Trophoblast cell (in vitro differentiated cells and primary cell): Measurements from ENCODE around the gene CACNA1C.

Source experiments
- DNase-seq, 2 donors: peaks; one replicate each; pipeline ENCODE4 v3.0.0-alpha.2; 2016
- H2AFZ ChIP-seq: 2 replicates; pipeline ENCODE4 v1.6.1; 2013; ENCODE audit warnings: low read length, moderate library complexity, mild to moderate bottlenecking; ENCODE audit not compliant: insufficient read depth, poor library complexity
- H2AK5ac ChIP-seq: 2 replicates; pipeline ENCODE4 v1.6.1; 2013; ENCODE audit warnings: mild to moderate bottlenecking, low read length
- H2BK120ac ChIP-seq: 2 replicates; pipeline ENCODE4 v1.6.1; 2013; ENCODE audit warnings: low read length, mild to moderate bottlenecking, moderate library complexity; ENCODE audit not compliant: insufficient read depth, poor library complexity
- H2BK12ac ChIP-seq: 2 replicates; pipeline ENCODE4 v1.6.1; 2013; ENCODE audit warnings: mild to moderate bottlenecking, low read length, moderate library complexity
- H2BK5ac ChIP-seq: 2 replicates; pipeline ENCODE4 v1.6.1; 2013; ENCODE audit warnings: low read length, low read depth, moderate library complexity, mild to moderate bottlenecking; ENCODE audit not compliant: poor library complexity
- H3K14ac ChIP-seq: 2 replicates; pipeline ENCODE4 v1.6.1; 2013; ENCODE audit warnings: mild to moderate bottlenecking, low read length
- H3K18ac ChIP-seq: 2 replicates; pipeline ENCODE4 v1.6.1; 2013; ENCODE audit warnings: mild to moderate bottlenecking, low read length
- H3K23ac ChIP-seq: 2 replicates; pipeline ENCODE4 v1.6.1; 2013; ENCODE audit warnings: low read length
- H3K27ac ChIP-seq: 2 replicates; pipeline ENCODE4 v1.5.1; 2013; ENCODE audit warnings: low read depth, mild to moderate bottlenecking, inconsistent platforms, low read length, moderate library complexity
- H3K27me3 ChIP-seq: 2 replicates; pipeline ENCODE4 v1.6.1; 2013; ENCODE audit warnings: inconsistent platforms, mild to moderate bottlenecking, low read length, moderate library complexity; ENCODE audit not compliant: insufficient read depth
- H3K36me3 ChIP-seq, 2 experiments: 1 replicate in 1 of 2; 2 replicates in 1 of 2; pipeline ENCODE4 v1.6.1; 2013; ENCODE audit warnings: low read length in 2 of 2, mild to moderate bottlenecking in 2 of 2, moderate library complexity in 1 of 2; ENCODE audit not compliant: insufficient read depth in 2 of 2, control insufficient read depth in 1 of 2
- H3K4ac ChIP-seq: 2 replicates; pipeline ENCODE4 v1.6.1; 2013; ENCODE audit warnings: low read depth, mild to moderate bottlenecking, low read length, moderate library complexity
- H3K4me1 ChIP-seq, 2 experiments: 1 replicate in 1 of 2; 2 replicates in 1 of 2; pipeline ENCODE4 v1.6.1; 2013; ENCODE audit warnings: low read length in 2 of 2, mild to moderate bottlenecking in 2 of 2, moderate library complexity in 1 of 2; ENCODE audit not compliant: insufficient read depth in 2 of 2, control insufficient read depth in 1 of 2
- H3K4me2 ChIP-seq: 2 replicates; pipeline ENCODE4 v1.6.1; 2013; ENCODE audit warnings: inconsistent platforms, mild to moderate bottlenecking, low read length, moderate library complexity
- H3K4me3 ChIP-seq: 2 replicates; pipeline ENCODE4 v1.5.1; 2013; ENCODE audit warnings: mild to moderate bottlenecking, low read depth, low read length, inconsistent platforms
- H3K79me1 ChIP-seq: one replicate; pipeline ENCODE4 v1.6.1; 2013; ENCODE audit warnings: low read length
- H3K79me2 ChIP-seq: 2 replicates; pipeline ENCODE4 v1.6.1; 2013; ENCODE audit warnings: low read length, mild to moderate bottlenecking; ENCODE audit not compliant: control insufficient read depth, insufficient read depth, poor library complexity
- H3K9ac ChIP-seq: 2 replicates; pipeline ENCODE4 v1.6.1; 2013; ENCODE audit warnings: mild to moderate bottlenecking, low read length
- H3K9me3 ChIP-seq: 2 replicates; pipeline ENCODE4 v1.6.1; 2013; ENCODE audit warnings: low read depth, mild to moderate bottlenecking, control low read depth, inconsistent platforms, low read length; ENCODE audit not compliant: insufficient read depth
- H4K12ac ChIP-seq: 2 replicates; pipeline ENCODE4 v1.6.1; 2013; ENCODE audit warnings: low read depth, mild to moderate bottlenecking, low read length, moderate library complexity
- H4K8ac ChIP-seq: 2 replicates; pipeline ENCODE4 v1.6.1; 2013; ENCODE audit warnings: low read depth, mild to moderate bottlenecking, low read length, moderate library complexity
- H4K91ac ChIP-seq: one replicate; pipeline ENCODE4 v1.6.1; 2013; ENCODE audit warnings: low read depth, mild to moderate bottlenecking, low read length, moderate library complexity
- WGBS: extraction: QIAGEN DNeasy Blood & Tissue Kit; methylation state at CpG from one replicate; pipeline ENCODE4 v1.1.7; 2013; ENCODE audit warnings: missing lambda C conversion rate; ENCODE audit not compliant: insufficient read length, insufficient coverage; ENCODE audit errors: extremely low coverage; 5-methylcytosine and 5-hydroxymethylcytosine counted together

CACNA1C gene

DNA sequence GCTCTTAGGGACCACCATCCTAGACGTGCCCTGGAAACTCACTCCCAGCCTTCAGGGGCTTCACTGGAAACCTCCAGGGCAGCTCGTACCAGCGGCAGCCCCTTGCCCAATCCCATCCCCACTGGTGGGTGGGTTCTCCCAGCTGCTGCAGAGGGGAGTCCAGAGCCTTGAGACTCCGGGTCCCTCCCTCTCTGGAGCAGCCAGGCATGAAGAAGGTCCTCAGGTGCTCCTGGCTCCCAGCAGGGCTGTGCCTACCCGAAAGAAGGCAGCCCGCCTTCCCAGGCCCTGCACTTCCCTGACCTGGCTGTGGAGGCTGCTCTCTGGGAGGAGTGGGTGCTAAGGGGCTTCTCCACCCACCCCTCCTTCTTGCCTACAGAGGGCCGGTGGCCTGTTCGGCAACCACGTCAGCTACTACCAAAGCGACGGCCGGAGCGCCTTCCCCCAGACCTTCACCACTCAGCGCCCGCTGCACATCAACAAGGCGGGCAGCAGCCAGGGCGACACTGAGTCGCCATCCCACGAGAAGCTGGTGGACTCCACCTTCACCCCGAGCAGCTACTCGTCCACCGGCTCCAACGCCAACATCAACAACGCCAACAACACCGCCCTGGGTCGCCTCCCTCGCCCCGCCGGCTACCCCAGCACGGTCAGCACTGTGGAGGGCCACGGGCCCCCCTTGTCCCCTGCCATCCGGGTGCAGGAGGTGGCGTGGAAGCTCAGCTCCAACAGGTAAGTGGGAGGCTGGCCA is 626.5 kb downstream of the CACNA1C start:
- H3K4ac ChIP-seq: no peak overlapping the region
- no peaks in the 10 kb centered on the region for H3K79me2 ChIP-seq
- H3K9ac ChIP-seq: no peak overlapping the region
- H4K91ac ChIP-seq: no peak overlapping the region
- H3K27me3 ChIP-seq: no peaks in the 10 kb centered on the region
- H3K36me3 ChIP-seq: peaks cover 7 to 8% of the 10 kb centered on the region in 2 experiments
- H3K4me1 ChIP-seq: no peaks in the 10 kb centered on the region
- H2BK5ac ChIP-seq: no peak overlapping the region
- no peak overlapping the region for H2AFZ ChIP-seq
- no peaks in the 10 kb centered on the region for H3K79me1 ChIP-seq
- H2BK120ac ChIP-seq: no peak overlapping the region
- H3K9me3 ChIP-seq: peaks cover 2% of the 10 kb centered on the region
- no peak overlapping the region for H4K8ac ChIP-seq
- DNase-seq: no peak
- no CpG with 5 or more reads among the region's 33 CpGs for WGBS
- H3K14ac ChIP-seq: no peak overlapping the region
- H2AK5ac ChIP-seq: no peak overlapping the region
- H2BK12ac ChIP-seq: no peak overlapping the region
- H3K23ac ChIP-seq: no peak overlapping the region
- H3K18ac ChIP-seq: no peak overlapping the region
- no peak overlapping the region for H3K4me3 ChIP-seq
- no peak overlapping the region for H3K27ac ChIP-seq
- no peak overlapping the region for H4K12ac ChIP-seq
- H3K4me2 ChIP-seq: no peak overlapping the region

DNA sequence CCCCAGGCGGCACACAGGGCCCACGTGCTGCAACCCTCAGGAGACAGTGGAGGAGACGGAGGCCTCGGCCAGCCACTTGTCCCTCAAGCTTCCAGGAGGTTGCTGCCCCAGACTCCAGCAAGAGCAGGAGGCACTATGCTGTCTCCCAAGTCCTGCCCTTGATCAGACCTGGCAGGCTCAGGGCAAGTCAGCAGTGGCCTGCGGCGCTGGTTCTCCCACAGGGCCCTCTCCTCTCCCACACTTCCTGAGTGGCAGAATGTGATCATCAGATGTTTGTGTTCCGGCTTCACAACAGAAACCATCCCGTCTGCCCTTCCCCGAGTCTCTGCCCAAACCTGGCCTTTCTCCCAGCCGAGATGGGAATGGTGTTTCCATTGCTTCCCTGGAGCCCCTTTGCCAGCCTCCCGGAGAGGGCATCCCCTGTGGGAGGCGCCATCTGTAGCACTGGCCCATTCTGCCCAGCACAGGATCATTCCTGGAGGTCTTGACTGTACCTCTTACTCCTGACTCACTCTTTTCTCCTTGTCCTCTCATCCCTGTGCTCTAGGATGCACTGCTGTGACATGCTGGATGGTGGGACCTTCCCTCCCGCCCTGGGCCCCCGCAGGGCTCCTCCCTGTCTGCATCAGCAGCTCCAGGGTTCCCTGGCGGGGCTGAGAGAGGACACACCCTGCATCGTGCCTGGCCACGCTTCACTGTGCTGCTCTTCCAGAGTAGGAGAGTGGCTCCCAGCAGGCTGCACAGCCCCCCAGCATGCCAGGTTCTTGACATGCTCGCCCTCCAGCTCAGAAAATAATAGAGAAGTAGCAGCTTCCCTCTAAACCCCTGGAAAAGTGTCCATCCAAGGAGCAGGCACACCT is 627.3 kb downstream of the CACNA1C start:
- DNase-seq: no peak
- H3K23ac ChIP-seq: no peak overlapping the region
- H2BK120ac ChIP-seq: no peak overlapping the region
- H3K4me3 ChIP-seq: no peak overlapping the region
- H2BK5ac ChIP-seq: no peak overlapping the region
- no CpG with 5 or more reads among the region's 18 CpGs for WGBS
- no peak overlapping the region for H3K18ac ChIP-seq
- H3K4ac ChIP-seq: no peak overlapping the region
- no peaks in the 10 kb centered on the region for H3K79me2 ChIP-seq
- H3K27me3 ChIP-seq: no peaks in the 10 kb centered on the region
- H4K8ac ChIP-seq: no peak overlapping the region
- no peaks in the 10 kb centered on the region for H3K4me1 ChIP-seq
- no peak overlapping the region for H4K12ac ChIP-seq
- H3K9ac ChIP-seq: no peak overlapping the region
- H2AK5ac ChIP-seq: no peak overlapping the region
- H2BK12ac ChIP-seq: no peak overlapping the region
- peaks cover 2% of the 10 kb centered on the region for H3K9me3 ChIP-seq
- no peak overlapping the region for H2AFZ ChIP-seq
- no peaks in the 10 kb centered on the region for H3K79me1 ChIP-seq
- no peak overlapping the region for H3K4me2 ChIP-seq
- H4K91ac ChIP-seq: no peak overlapping the region
- no peak overlapping the region for H3K27ac ChIP-seq
- peaks cover 7 to 8% of the 10 kb centered on the region in 2 experiments for H3K36me3 ChIP-seq
- H3K14ac ChIP-seq: no peak overlapping the region

DNA sequence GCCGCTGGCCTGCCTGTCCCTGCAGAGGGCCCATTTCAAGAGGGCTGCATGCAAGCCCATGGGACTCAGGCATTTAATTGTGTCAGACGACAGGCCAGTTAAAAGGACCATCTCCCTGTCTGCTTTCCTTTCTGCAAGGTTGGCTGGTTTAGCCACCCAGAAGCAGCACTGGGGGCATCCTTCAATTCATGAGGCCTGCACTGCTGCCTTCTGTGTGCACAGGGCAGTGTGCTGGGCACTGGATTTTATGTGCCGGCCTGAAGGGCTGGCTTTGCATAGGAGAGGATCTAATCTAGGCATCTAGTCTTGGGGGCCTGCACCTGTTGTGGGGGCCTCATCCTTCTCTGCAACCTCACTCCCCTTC is 627.9 kb downstream of the CACNA1C start:
- no peak overlapping the region for H3K27ac ChIP-seq
- WGBS: no CpG with 5 or more reads among the region's 3 CpGs
- no peak for DNase-seq

DNA sequence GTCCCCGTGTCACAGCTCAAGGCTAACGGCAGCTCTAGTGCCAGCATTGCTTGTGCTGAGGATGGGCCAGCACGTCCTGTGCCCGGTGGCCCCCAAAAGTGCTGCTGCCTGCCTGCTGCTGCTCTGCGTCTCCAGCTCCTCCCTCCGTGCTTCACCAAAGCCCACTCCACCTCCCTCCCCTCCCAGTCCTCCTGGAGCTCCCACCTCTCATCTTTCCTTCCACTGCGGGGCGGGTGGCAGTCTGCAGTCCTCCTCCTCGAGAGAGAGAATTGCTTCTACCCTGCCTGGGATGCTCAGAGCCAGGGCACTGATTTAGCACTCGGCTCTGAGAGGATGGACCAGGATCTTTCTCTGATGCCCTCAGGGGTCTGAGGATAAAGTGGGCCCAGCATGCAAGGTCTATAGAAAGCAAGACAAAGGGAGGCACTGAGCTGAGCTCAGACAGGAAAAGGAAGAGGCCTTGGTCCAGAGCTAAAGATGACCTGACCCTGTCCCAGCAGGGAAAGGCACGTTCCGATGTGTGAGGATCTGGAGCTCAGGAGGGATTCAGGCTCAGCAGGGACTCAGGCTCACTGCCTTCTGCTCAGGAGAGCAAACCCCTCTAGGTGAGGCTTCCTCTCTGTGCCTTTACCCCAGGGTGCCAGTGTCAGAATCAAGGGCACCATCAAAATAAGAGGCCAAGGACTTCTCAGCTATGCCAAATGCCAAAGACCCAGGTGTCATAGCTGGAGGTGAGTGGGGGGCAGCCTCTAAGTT is 628.8 kb downstream of the CACNA1C start:
- H3K36me3 ChIP-seq: peaks cover 8 to 9% of the 10 kb centered on the region in 2 experiments
- no peaks in the 10 kb centered on the region for H3K79me2 ChIP-seq
- H3K9ac ChIP-seq: no peak overlapping the region
- H3K27me3 ChIP-seq: no peaks in the 10 kb centered on the region
- DNase-seq: no peak
- no peak overlapping the region for H2AFZ ChIP-seq
- H3K9me3 ChIP-seq: peaks cover 2% of the 10 kb centered on the region
- H4K12ac ChIP-seq: no peak overlapping the region
- no peak overlapping the region for H4K91ac ChIP-seq
- H3K4me1 ChIP-seq: no peaks in the 10 kb centered on the region
- H2BK12ac ChIP-seq: no peak overlapping the region
- no CpG with 5 or more reads among the region's 12 CpGs for WGBS
- no peak overlapping the region for H2AK5ac ChIP-seq
- no peak overlapping the region for H2BK5ac ChIP-seq
- no peak overlapping the region for H3K14ac ChIP-seq
- H3K27ac ChIP-seq: no peak overlapping the region
- H3K4me3 ChIP-seq: no peak overlapping the region
- H4K8ac ChIP-seq: no peak overlapping the region
- no peaks in the 10 kb centered on the region for H3K79me1 ChIP-seq
- H3K4ac ChIP-seq: no peak overlapping the region
- no peak overlapping the region for H3K18ac ChIP-seq
- H2BK120ac ChIP-seq: no peak overlapping the region
- no peak overlapping the region for H3K4me2 ChIP-seq
- no peak overlapping the region for H3K23ac ChIP-seq

More for the DNA sequence above, 627.9 kb downstream of the CACNA1C start:
- no peak overlapping the region for H3K4ac ChIP-seq
- H3K9me3 ChIP-seq: peaks cover 2% of the 10 kb centered on the region
- no peak overlapping the region for H2BK5ac ChIP-seq
- H3K79me2 ChIP-seq: no peaks in the 10 kb centered on the region
- H4K91ac ChIP-seq: no peak overlapping the region
- no peaks in the 10 kb centered on the region for H3K79me1 ChIP-seq
- H2BK12ac ChIP-seq: no peak overlapping the region
- H3K4me1 ChIP-seq: no peaks in the 10 kb centered on the region
- H3K27me3 ChIP-seq: no peaks in the 10 kb centered on the region
- H3K36me3 ChIP-seq: peaks cover 7 to 8% of the 10 kb centered on the region in 2 experiments
- no peak overlapping the region for H3K23ac ChIP-seq
- no peak overlapping the region for H3K9ac ChIP-seq
- H2AFZ ChIP-seq: no peak overlapping the region
- H3K4me2 ChIP-seq: no peak overlapping the region
- no peak overlapping the region for H4K12ac ChIP-seq
- H2AK5ac ChIP-seq: no peak overlapping the region
- H3K18ac ChIP-seq: no peak overlapping the region
- no peak overlapping the region for H3K14ac ChIP-seq
- H4K8ac ChIP-seq: no peak overlapping the region
- no peak overlapping the region for H3K4me3 ChIP-seq
- no peak overlapping the region for H2BK120ac ChIP-seq
